Measurements from ENCODE around the gene TSR3.

GRCh38 chr16:1379304-1380076 is 27.8 kb upstream of the TSR3 start:
- no peak for TF ChIP-seq JUND (IDR thresholded peaks at IDR 0.05)
- TF ChIP-seq, protein P1, sequence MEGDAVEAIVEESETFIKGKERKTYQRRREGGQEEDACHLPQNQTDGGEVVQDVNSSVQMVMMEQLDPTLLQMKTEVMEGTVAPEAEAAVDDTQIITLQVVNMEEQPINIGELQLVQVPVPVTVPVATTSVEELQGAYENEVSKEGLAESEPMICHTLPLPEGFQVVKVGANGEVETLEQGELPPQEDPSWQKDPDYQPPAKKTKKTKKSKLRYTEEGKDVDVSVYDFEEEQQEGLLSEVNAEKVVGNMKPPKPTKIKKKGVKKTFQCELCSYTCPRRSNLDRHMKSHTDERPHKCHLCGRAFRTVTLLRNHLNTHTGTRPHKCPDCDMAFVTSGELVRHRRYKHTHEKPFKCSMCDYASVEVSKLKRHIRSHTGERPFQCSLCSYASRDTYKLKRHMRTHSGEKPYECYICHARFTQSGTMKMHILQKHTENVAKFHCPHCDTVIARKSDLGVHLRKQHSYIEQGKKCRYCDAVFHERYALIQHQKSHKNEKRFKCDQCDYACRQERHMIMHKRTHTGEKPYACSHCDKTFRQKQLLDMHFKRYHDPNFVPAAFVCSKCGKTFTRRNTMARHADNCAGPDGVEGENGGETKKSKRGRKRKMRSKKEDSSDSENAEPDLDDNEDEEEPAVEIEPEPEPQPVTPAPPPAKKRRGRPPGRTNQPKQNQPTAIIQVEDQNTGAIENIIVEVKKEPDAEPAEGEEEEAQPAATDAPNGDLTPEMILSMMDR (IDR thresholded peaks at IDR 0.05; ENCODE audit: low read depth, low read length, missing input control) = no peak
- no peak for TF ChIP-seq TAF1 (conservative IDR thresholded peaks at IDR 0.05)
- TF ChIP-seq YY1 (IDR thresholded peaks at IDR 0.05) = no peak
- TF ChIP-seq FOXA1 (IDR thresholded peaks at IDR 0.05) = no peak
- TF ChIP-seq FOXA2 (IDR thresholded peaks at IDR 0.05) = no peak
- TF ChIP-seq GABPA (IDR thresholded peaks at IDR 0.05 in 1 of 2, conservative IDR thresholded peaks at IDR 0.05 in 1 of 2) = no peak
- TF ChIP-seq, protein P2, sequence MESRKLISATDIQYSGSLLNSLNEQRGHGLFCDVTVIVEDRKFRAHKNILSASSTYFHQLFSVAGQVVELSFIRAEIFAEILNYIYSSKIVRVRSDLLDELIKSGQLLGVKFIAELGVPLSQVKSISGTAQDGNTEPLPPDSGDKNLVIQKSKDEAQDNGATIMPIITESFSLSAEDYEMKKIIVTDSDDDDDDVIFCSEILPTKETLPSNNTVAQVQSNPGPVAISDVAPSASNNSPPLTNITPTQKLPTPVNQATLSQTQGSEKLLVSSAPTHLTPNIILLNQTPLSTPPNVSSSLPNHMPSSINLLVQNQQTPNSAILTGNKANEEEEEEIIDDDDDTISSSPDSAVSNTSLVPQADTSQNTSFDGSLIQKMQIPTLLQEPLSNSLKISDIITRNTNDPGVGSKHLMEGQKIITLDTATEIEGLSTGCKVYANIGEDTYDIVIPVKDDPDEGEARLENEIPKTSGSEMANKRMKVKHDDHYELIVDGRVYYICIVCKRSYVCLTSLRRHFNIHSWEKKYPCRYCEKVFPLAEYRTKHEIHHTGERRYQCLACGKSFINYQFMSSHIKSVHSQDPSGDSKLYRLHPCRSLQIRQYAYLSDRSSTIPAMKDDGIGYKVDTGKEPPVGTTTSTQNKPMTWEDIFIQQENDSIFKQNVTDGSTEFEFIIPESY (IDR thresholded peaks at IDR 0.05) = no peak
- TF ChIP-seq, protein P3, sequence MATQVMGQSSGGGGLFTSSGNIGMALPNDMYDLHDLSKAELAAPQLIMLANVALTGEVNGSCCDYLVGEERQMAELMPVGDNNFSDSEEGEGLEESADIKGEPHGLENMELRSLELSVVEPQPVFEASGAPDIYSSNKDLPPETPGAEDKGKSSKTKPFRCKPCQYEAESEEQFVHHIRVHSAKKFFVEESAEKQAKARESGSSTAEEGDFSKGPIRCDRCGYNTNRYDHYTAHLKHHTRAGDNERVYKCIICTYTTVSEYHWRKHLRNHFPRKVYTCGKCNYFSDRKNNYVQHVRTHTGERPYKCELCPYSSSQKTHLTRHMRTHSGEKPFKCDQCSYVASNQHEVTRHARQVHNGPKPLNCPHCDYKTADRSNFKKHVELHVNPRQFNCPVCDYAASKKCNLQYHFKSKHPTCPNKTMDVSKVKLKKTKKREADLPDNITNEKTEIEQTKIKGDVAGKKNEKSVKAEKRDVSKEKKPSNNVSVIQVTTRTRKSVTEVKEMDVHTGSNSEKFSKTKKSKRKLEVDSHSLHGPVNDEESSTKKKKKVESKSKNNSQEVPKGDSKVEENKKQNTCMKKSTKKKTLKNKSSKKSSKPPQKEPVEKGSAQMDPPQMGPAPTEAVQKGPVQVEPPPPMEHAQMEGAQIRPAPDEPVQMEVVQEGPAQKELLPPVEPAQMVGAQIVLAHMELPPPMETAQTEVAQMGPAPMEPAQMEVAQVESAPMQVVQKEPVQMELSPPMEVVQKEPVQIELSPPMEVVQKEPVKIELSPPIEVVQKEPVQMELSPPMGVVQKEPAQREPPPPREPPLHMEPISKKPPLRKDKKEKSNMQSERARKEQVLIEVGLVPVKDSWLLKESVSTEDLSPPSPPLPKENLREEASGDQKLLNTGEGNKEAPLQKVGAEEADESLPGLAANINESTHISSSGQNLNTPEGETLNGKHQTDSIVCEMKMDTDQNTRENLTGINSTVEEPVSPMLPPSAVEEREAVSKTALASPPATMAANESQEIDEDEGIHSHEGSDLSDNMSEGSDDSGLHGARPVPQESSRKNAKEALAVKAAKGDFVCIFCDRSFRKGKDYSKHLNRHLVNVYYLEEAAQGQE (IDR thresholded peaks at IDR 0.05) = no peak
- no peak for TF ChIP-seq RAD21 (IDR thresholded peaks at IDR 0.05)
- TF ChIP-seq EGR1 (IDR thresholded peaks at IDR 0.05; ENCODE audit: low read depth in 2 of 2) = no peak

Data from liver (tissue), 3 donors.